ENCODE results near the gene GNA12. TPM values are rescaled to one million over a fixed set of nuclear protein-coding genes. Genes with fewer than 3 reads are reported as not detected.
A peak's percentile ranks its signal among the peaks of the same experiment; 100 is the strongest.

Gene GNA12
- total RNA-seq, 4 donors from 2014 or later: 7.6 to 8.4 (median 8.1) TPM

GRCh38 chr7:2819954-2820397, 24.1 kb downstream of the GNA12 start:
- H3K4me1 ChIP-seq: peaks cover 18 to 27% of the 10 kb centered on the region in 2 donors
- H3K4me3 ChIP-seq: no peak overlapping the region
- no peaks in the 10 kb centered on the region for H3K27me3 ChIP-seq
- intact Hi-C loops (cut with DNase I; ENCODE audit: low total_unique reads) (no loop called here), in situ Hi-C loops (cut with MboI; ENCODE audit: low sequenced_read_pairs in 4 of 4) (no loop called here)
- no peak for DNase-seq
- no peak for ATAC-seq
- H3K9me3 ChIP-seq: no peaks in the 10 kb centered on the region
- no peaks in the 10 kb centered on the region for H3K36me3 ChIP-seq
- peak overlapping the region; percentile 28 to 54 (median 48) for H3K27ac ChIP-seq
- TF ChIP-seq POLR2A (IDR thresholded peaks at IDR 0.05) (no peak), CTCF (IDR thresholded peaks at IDR 0.05 in 4 of 5, conservative IDR thresholded peaks at IDR 0.05 in 1 of 5) (no peak)

DNA sequence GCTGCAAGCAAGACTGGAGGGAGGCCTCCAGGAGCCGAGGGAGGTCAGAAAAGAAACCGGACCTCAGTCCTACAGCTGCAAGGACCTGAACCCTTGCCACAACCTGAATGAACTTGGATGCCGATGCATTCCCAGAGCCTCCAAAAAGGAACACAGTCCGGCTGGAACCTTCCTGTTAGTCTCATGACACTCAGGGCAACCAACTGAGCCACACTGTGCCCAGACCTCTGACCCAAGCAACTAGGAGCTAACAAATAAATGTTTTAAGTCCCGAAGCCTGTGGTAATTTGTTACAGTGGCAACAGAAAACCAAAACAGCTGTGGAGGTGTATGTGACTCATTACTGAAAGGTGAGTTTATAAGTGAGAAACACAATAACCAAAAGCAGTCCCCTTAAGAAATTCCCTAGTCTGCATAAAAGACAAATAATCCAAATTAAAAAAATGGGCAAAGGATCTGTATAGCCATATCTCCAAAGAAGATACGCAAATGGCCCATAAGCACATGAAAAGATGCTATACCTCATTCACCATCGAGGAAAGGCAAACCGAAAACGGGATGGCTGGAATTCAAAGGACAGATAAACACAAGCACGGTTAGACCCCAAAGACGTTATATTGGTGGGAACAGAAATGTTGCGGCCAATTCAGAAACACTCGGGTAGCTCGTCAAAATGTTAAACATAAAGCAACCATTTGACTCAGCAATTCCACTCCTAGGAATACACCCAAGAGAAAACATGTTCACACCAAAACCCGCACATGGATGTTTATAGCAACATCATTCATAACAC, 24.8 kb downstream of the GNA12 start:
- no peak for ATAC-seq

GRCh38 chr7:2818653-2819052, 25.5 kb downstream of the GNA12 start:
- no peaks in the 10 kb centered on the region for H3K27me3 ChIP-seq
- intact Hi-C loops (cut with DNase I; ENCODE audit: low total_unique reads): no loop called here
- DNase-seq: no peak
- ATAC-seq: no peak
- no peaks in the 10 kb centered on the region for H3K9me3 ChIP-seq
- peak overlapping the region; percentile 0 to 52 (median 29) for H3K27ac ChIP-seq
- in situ Hi-C loops (cut with MboI; ENCODE audit: low sequenced_read_pairs in 4 of 4): no loop called here
- no peaks in the 10 kb centered on the region for H3K36me3 ChIP-seq
- H3K4me1 ChIP-seq: peaks cover 17 to 21% of the 10 kb centered on the region in 2 donors
- TF ChIP-seq POLR2A (IDR thresholded peaks at IDR 0.05) (no peak), CTCF (IDR thresholded peaks at IDR 0.05 in 4 of 5, conservative IDR thresholded peaks at IDR 0.05 in 1 of 5) (no peak)
- no peak overlapping the region for H3K4me3 ChIP-seq

More for the DNA sequence above, 24.8 kb downstream of the GNA12 start:
- no peaks in the 10 kb centered on the region for H3K9me3 ChIP-seq
- no peak overlapping the region for H3K4me3 ChIP-seq
- no peaks in the 10 kb centered on the region for H3K27me3 ChIP-seq
- H3K36me3 ChIP-seq: no peaks in the 10 kb centered on the region
- DNase-seq: no peak
- H3K4me1 ChIP-seq: peaks cover 18 to 21% of the 10 kb centered on the region in 2 donors
- intact Hi-C loops (cut with DNase I; ENCODE audit: low total_unique reads) (no loop called here), in situ Hi-C loops (cut with MboI; ENCODE audit: low sequenced_read_pairs in 4 of 4) (no loop called here)
- TF ChIP-seq CTCF (IDR thresholded peaks at IDR 0.05 in 4 of 5, conservative IDR thresholded peaks at IDR 0.05 in 1 of 5): no peak
- TF ChIP-seq POLR2A (IDR thresholded peaks at IDR 0.05): no peak
- H3K27ac ChIP-seq: peak overlapping the region in 1 of 4 donors; percentile 52

- DNase-seq (peak in 1 of 2 donors; percentile 55), ATAC-seq (no peak)
- Histone ChIP-seq H3K27me3 (no peaks in the 10 kb centered on the region), H3K4me3 (no peak overlapping the region), H3K9me3 (no peaks in the 10 kb centered on the region), H3K36me3 (no peaks in the 10 kb centered on the region), H3K27ac (peak overlapping the region; percentile 0 to 52 (median 29)), H3K4me1 (peaks cover 13 to 21% of the 10 kb centered on the region in 2 donors)
- TF ChIP-seq POLR2A (IDR thresholded peaks at IDR 0.05) (no peak), CTCF (IDR thresholded peaks at IDR 0.05 in 4 of 5, conservative IDR thresholded peaks at IDR 0.05 in 1 of 5) (no peak)
- intact Hi-C loops (cut with DNase I; ENCODE audit: low total_unique reads) (no loop called here), in situ Hi-C loops (cut with MboI; ENCODE audit: low sequenced_read_pairs in 4 of 4) (no loop called here)
Observed at GRCh38 chr7:2818121-2818520, 26.0 kb downstream of the GNA12 start.
